ENCODE measurements around the gene GGA1.

The GGA1 gene, protein sequence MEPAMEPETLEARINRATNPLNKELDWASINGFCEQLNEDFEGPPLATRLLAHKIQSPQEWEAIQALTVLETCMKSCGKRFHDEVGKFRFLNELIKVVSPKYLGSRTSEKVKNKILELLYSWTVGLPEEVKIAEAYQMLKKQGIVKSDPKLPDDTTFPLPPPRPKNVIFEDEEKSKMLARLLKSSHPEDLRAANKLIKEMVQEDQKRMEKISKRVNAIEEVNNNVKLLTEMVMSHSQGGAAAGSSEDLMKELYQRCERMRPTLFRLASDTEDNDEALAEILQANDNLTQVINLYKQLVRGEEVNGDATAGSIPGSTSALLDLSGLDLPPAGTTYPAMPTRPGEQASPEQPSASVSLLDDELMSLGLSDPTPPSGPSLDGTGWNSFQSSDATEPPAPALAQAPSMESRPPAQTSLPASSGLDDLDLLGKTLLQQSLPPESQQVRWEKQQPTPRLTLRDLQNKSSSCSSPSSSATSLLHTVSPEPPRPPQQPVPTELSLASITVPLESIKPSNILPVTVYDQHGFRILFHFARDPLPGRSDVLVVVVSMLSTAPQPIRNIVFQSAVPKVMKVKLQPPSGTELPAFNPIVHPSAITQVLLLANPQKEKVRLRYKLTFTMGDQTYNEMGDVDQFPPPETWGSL

GRCh38 chr22:37608477-37609239 is at the start of gene GGA1:
TSS of gene GGA1 (plus strand) at chr22:37608834. CDS start at chr22:37608861, 27 bp downstream.
- peak; percentile 82 to 86 for DNase-seq

DNA sequence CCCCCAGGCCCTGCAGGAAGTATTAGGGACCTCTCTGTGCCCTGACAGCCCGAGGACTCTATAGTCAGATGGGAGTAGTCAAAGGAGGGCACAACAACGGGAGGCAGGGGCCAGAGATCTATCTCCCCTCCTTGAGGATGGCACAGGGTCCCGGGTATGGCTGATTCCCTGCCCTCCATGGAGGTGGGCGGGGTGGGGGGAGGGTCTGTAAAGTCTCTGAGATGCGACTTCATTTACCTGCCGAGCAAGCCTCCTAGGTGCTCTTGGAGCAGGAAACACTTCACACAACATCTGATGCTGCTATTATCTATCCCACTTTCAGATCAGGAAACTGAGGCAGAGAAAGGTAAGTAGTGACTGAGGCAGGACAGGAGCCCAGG is 49.1 kb upstream of the GGA1 start:
- DNase-seq: no peak

- no peak for DNase-seq
Measured at GRCh38 chr22:37559901-37560607, 48.6 kb upstream of the GGA1 start, which contains the start of gene CDC42EP1. TSS of gene CDC42EP1 (plus strand) at chr22:37560480. CDS start at chr22:37566350, 5,870 bp downstream.

DNA sequence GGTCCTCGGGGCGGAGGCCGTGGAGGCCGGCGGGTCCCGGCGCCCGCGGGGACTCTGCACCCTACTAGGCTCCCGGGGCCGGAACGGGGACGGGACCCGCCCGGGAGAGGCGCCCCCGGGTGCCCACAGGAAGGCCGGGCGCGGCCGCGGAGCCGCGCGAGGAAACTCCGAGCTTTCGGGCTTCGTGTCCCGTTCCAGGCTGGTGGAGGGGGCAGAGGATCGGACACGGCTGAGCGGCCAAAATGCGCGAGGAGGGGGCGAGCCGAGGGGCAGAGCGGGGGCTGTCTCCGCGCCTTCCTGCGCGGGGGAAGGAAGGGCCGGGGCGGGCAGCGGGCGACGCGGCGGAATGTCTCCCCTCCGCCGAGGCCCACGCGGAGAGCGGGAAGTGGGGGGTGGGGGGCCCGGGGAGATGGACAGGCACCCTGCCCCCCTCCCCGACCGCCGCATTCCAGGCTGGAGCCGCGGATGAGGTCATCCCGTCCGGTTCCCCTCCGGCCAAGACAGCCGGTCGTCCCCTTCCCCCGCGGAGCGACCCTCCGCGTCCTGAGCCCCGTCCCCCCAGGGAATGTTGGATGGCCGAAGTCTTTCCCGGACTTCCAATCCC is 47.9 kb upstream of the GGA1 start:
- no peak for DNase-seq

DNA sequence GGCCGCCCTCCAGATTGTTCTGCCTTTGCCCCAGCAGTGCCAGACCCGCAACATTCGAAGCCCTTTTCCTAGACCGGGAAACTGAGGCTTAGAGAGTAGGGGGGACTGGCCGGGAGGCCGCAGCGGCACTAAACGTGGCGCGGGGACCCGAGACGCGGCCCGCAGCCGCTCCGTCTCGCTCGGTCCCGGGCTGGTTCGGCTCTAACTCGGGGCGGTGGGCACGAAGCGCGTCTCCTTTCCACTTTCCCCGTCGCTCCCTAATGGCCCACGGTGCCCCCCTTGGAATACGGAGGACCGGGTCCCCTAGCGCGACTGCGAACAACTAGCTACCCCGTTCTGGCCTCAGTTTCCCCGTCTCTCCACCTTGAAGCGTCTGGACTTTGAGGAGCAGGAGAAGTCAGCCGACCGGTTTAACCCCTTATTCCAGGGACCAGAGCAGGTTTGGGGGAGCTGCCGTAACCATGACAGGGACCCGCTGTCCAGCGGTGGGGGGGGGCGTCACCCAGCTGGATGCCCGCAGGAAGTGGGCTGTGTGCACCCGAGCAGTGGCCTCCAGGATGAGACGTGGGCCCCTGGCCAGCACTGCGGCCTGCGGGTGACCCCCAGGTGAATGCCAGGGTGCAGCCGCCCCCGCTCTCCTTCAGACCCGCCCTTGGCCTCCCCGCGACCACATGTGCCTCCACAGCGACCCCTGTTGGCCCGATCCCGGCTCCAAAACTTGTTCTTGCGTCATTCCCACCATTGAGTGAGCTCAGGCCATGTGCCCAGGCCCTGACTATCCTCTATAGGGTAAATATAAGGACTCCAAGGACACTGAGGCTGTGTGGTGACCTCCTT is 47.2 kb upstream of the GGA1 start:
- no peak for DNase-seq

DNA sequence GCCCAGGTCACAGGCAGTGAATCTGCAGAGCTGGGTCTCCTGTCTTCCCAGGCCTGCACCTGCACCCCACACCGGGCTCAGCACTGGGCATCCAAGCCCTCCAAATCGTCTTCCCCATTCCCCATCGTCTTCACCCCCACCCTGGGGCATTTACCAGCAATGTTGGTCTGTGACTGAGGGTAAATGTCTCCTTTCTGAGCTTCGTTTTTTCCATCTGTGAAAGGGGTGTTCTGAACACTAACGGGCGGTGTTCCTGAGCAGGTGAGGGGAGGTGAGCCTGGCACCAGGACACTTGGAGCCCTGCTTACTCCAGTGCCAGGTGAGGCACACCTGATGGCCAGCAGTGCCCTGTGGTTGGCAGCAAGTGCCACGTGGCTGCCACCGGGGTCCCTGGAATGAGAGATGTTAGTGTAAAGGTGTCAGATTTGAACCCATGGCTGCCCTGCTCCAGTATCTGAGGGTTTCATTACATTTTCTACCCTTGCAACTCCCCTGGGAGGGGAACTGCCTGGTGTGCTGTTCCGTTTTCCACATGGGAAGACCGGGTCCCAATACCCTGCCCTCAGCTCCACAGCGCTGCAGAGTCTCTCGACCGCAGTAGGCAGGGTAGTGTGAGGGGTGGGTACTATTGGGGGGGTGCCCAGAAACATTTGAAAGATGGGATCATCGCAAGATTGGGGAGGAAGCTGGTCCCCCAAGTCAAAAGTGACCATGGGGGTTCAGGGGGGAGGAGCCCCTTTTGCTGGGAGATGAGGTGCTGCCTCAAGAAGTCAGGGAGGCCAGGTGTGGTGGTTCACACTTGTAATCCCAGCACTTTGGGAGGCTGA is 46.4 kb upstream of the GGA1 start:
- DNase-seq: no peak

GRCh38 chr22:37563153-37564081 is 45.2 kb upstream of the GGA1 start:
- DNase-seq: no peak

- DNase-seq: no peak
Measured at GRCh38 chr22:37564111-37564711, 44.4 kb upstream of the GGA1 start.

GRCh38 chr22:37565830-37566229 is 42.8 kb upstream of the GGA1 start:
- no peak for DNase-seq

- DNase-seq: no peak
Measured at GRCh38 chr22:37566329-37566837, 42.3 kb upstream of the GGA1 start.

DNA sequence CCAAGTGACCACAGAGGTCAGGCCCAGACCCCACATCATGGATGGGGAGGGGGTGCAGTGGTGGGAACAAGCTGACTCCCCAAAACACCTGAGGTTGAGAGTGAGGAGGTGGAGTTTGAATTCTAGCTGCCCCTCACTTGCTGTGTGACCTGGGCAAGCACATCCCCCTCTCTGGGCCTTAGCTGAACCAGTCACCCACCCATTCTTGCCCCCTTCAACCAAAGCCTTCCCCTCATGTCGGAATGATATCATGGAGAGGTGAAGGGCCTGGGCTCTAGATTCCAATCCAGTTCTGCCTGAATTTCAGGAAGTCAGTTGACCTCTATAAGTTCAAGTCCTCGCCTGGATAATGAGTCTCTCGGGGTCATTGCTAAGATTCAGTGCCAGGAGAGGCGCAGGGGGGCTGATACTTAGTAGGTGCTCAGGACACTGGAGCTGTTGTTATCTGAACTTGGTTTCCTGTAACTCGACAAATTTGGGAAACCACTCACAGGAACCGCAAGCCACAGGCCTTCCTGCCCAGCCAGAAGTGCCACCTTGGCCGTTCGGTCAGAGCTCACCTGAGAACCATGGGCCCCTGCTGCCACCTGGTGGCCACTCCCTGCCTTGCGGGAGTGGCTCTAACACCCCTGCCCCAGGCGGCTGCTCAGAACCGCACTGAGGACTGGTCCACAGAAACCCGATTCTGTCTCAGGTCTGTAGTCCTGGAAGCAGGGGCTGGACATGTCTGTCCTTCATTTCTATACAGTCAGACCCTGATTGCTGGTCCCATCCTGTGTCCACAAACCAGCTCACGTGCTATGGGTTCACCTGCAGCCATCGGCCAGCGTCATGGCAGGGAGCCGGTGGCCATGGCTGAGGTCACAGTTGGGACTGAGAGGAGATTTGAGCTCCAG is 41.5 kb upstream of the GGA1 start:
- DNase-seq: peak in 1 of 2 experiments; percentile 35

DNA sequence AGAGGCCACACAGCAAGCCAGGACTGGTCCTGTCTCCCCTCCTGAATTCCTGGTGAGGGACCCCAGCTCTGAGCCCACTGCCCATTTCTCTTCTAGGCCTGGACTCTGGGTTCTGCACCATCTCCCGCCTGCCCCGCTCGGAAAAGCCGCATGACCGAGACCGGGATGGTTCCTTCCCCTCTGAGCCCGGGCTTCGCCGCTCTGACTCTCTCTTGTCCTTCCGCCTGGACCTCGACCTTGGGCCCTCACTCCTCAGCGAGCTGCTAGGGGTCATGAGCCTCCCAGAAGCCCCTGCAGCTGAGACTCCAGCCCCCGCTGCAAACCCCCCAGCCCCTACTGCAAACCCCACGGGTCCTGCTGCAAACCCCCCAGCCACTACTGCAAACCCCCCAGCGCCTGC is 40.6 kb upstream of the GGA1 start:
- DNase-seq: no peak

- DNase-seq: no peak
Measured at GRCh38 chr22:37568448-37569008, 40.1 kb upstream of the GGA1 start.

DNA sequence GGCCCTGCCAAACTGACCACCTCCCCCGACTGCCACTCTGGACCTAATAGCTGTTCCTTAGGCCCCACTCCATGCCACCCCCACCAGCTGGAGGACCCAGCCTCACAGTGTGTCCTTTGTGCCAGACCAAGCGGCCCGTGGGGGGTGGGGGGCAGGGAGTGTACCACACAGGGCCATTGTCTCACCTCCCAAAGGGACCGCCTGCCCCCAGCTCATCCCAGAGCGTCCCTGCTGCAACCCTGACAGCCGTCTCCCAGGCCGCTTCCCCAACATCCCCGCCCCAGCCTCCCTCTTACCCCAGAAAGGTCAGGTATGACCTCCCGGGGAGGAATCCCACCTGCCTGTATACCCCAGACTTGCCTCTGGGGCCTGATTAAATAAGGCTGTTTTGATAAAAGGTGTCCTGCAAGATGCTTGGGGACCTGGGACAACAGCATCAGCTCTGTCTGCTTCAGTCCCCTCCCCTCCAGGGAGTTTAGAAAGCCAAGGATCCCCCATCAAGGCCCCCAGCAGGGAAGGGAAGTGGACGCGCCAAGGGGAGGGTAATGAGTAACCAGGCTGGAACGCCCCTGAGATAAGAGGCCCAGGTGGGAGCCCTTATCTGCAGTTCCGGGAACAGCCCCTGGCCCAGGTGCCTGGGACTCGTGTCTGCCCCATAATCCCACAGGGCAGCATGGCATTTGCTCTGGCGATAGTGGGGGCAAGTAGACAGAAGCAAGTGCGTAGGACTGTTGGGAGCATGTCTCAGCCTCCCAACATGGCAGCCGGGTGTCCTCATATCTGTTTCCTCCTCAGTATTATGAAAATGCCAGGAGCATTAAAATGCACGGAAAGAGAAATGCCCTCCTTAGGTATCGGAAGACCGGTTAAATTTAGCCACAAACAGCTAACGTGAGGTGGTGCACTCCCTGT is 39.4 kb upstream of the GGA1 start:
- no peak for DNase-seq

- no peak for DNase-seq
Measured at GRCh38 chr22:37569921-37570660, 38.5 kb upstream of the GGA1 start.

DNA sequence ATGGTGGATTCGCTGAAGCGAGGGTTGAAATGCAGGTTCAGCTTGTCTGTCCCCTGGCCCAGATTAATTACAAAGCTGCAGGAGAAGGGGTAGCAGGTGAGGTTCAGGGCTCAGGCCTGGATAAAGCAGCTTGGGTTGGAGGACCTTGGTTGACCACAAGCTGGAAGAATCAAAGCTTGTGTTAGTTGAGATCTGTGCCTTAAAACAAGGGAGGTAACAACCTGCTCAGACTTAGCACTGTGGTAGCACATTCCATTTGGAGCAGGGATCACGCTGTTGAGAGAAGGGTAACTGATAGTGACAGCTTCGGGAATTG is 38.0 kb upstream of the GGA1 start:
- DNase-seq: no peak

Measured in cerebellar nuclear complex (tissue), 1 donor.